HG02852 (cell line): ENCODE measurements around the gene ARHGAP12.

ENCODE experiments used
- ATAC-seq: cut with Tn5 transposase; IDR thresholded peaks from one replicate; pipeline ENCODE4 v1.9.1; 2021; ENCODE audit warnings: mild to moderate bottlenecking, moderate library complexity; ENCODE audit not compliant: unreplicated experiment

Gene ARHGAP12

GRCh38 chr10:31830887-31831286 lies 97.7 kb downstream of the ARHGAP12 start:
- ATAC-seq = no peak

GRCh38 chr10:31829776-31830175 lies 98.9 kb downstream of the ARHGAP12 start:
- ATAC-seq = no peak

GRCh38 chr10:31823358-31823757 lies 105.3 kb downstream of the ARHGAP12 start:
- ATAC-seq = no peak

GRCh38 chr10:31822616-31823318 lies 105.9 kb downstream of the ARHGAP12 start:
- no peak for ATAC-seq

- ATAC-seq = no peak
Measured at GRCh38 chr10:31822150-31822549, 106.5 kb downstream of the ARHGAP12 start.

GRCh38 chr10:31820778-31821369 lies 107.8 kb downstream of the ARHGAP12 start:
- ATAC-seq = no peak

- no peak for ATAC-seq
Measured at GRCh38 chr10:31820096-31820495, 108.5 kb downstream of the ARHGAP12 start.

- no peak for ATAC-seq
Measured at GRCh38 chr10:31819391-31819820, 109.2 kb downstream of the ARHGAP12 start.

GRCh38 chr10:31816318-31816717 lies 112.3 kb downstream of the ARHGAP12 start:
- no peak for ATAC-seq

GRCh38 chr10:31808258-31809218 lies 120.1 kb downstream of the ARHGAP12 start:
- no peak for ATAC-seq

GRCh38 chr10:31804352-31804810 lies 124.2 kb downstream of the ARHGAP12 start:
- no peak for ATAC-seq

- ATAC-seq = no peak
Measured at GRCh38 chr10:31803606-31804351, 124.9 kb downstream of the ARHGAP12 start.

GRCh38 chr10:31799181-31799580 lies 129.4 kb downstream of the ARHGAP12 start:
- no peak for ATAC-seq

GRCh38 chr10:31792745-31793144 lies 135.9 kb downstream of the ARHGAP12 start:
- ATAC-seq = no peak

- no peak for ATAC-seq
Measured at GRCh38 chr10:31789555-31789954, 139.1 kb downstream of the ARHGAP12 start.

- no peak for ATAC-seq
Measured at GRCh38 chr10:31782701-31783100, 145.9 kb downstream of the ARHGAP12 start.

GRCh38 chr10:31780717-31781116 lies 147.9 kb downstream of the ARHGAP12 start:
- no peak for ATAC-seq

GRCh38 chr10:31778627-31779026 lies 150.0 kb downstream of the ARHGAP12 start:
- ATAC-seq = no peak

- no peak for ATAC-seq
Measured at GRCh38 chr10:31776159-31776558, 152.5 kb downstream of the ARHGAP12 start.

GRCh38 chr10:31774928-31775650 lies 153.5 kb downstream of the ARHGAP12 start:
- ATAC-seq = no peak
